Astrocyte (in vitro differentiated cells and primary cell): ENCODE data around the gene ANP32A.

ENCODE experiments used
- EZH2 ChIP-seq: IDR thresholded peaks from 2 replicates; pipeline ENCODE4 v1.6.1; 2012; ENCODE audit warnings: mild to moderate bottlenecking, low read length, inconsistent platforms; ENCODE audit not compliant: insufficient read depth
- TF ChIP-seq, protein P1 (sequence below): IDR thresholded peaks from 2 replicates; pipeline ENCODE4 v1.5.1; 2011; ENCODE audit warnings: low read depth, mild to moderate bottlenecking, inconsistent platforms, low read length, moderate library complexity; ENCODE audit not compliant: insufficient read depth

DNA sequence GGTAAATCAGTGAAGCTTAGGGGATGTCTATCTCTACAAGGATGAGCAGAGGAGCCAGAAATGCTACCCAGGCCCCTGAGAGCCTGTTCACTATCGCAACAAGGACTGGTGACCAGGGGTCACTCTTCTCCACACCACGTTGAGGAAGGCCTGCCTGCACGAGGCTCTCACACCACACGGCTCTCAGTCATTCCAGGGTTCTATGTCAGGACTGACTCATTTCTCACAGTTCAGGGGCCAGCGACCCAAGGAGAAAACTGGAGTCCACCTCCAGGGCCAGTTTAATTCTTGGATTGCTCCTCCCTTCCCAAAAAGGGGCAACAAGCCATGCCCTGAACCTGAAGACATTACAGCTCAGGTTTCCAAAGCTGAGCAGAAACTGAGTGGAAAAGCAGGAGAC, 33.9 kb downstream of the ANP32A start:
- TF ChIP-seq, protein P1, sequence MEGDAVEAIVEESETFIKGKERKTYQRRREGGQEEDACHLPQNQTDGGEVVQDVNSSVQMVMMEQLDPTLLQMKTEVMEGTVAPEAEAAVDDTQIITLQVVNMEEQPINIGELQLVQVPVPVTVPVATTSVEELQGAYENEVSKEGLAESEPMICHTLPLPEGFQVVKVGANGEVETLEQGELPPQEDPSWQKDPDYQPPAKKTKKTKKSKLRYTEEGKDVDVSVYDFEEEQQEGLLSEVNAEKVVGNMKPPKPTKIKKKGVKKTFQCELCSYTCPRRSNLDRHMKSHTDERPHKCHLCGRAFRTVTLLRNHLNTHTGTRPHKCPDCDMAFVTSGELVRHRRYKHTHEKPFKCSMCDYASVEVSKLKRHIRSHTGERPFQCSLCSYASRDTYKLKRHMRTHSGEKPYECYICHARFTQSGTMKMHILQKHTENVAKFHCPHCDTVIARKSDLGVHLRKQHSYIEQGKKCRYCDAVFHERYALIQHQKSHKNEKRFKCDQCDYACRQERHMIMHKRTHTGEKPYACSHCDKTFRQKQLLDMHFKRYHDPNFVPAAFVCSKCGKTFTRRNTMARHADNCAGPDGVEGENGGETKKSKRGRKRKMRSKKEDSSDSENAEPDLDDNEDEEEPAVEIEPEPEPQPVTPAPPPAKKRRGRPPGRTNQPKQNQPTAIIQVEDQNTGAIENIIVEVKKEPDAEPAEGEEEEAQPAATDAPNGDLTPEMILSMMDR: no peak
- no peak for TF ChIP-seq EZH2
